Measurements from ENCODE around the gene IMPDH2.
"Not testable (repeated sequence)": the region's sequence is repeated elsewhere in the genome, so short reads cannot be mapped to it uniquely, and the experiment has no call there.

IMPDH2 gene

DNA sequence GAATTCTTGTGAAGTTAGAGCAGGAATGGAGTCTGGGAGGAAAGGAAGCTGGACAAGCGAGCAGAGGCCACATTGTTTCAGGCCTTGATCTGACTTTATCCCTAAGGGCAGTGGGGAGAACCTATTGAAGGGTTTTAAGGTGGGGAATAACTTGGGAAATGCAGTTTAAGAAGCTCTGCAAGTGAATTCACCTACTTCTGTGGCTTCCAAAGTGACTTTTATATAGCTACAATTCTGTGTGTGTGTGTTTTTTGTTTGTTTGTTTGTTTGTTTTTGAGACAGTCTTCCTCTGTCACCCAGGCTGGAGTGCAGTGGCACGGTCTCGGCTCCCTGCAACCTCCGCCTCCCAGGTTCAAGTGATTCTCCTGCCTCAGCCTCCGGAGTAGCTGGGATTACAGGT lies 20.6 kb downstream of the IMPDH2 start:
- H3K4me3 ChIP-seq (ENCODE audit: low read length): peak overlapping the region; percentile 85; the same call in 1 of the 2 replicates
- DNase-seq (ENCODE audit: low read depth, low spot score): not testable (repeated sequence)

DNA sequence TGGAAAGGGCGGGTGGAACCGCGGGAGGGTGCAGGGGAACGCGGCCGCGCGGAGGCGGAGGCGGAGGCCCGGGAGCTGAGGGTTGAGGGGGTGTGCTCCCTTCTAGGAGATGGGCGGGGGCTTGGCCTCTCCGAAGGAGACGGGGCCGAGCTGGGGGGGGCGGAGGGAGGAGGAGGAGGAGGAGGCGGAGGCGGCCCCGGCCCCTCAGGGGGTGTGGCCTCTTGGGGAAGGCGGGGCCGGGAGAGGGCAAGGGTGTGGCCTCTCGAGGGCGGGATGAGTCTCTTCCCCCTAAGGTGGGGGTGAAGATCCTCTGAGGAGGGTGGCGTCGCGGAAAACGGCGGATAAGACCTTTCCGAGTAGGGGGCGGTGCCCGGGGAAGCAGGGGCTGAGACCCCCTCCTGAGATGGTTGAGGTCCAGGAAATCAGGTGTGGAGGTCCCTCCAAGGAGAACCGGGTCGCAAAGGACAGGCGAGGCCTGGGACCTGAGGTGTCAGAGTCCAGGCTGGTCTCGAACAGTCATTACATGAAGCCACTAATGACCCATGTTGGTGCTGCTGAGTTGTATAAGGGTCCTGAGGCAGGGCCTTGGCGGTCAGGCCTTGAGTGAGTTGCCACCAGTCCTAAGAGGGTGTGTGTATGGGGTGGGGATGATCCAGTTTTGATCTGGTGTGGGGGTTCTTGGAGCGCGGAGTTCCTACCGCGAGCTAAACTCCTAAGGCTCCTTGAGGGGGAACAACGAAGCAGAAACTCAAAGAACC lies 21.2 kb downstream of the IMPDH2 start:
- DNase-seq (ENCODE audit: low read depth, low spot score): peak; percentile 76
- peak overlapping the region; percentile 85 for H3K4me3 ChIP-seq (ENCODE audit: low read length)

DNA sequence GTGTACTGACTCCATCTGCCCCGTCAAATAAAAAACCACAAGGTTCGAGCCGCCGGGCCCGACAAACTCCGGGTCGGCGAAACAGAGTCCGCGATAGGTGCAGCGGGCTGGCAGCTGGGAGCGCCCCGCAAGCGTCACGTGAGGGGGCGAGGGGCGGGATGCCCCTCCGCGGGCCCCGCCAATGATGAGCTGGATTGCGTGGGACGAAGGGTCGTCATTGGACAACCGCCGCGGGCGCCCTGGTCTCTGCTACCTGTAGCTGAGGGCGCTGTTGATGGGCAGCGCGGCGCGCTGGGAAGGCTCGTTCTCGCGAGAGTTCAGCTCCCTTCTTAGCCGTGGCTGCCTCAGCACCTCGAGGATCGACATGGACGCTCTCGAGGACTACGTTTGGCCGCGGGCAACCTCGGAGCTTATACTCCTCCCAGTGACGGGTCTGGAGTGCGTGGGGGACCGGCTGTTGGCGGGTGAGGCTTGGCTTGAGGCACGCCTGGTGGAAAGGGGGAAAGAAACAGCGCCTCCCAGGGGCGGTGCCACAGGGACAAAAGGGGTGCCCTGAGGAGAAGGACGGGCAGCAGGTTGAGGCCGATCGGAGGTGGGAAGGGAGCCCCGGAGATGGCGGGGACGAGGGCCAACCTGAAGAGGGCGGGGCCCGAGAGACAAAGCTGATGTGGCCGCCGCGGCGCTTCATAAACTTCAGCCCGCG lies 22.0 kb downstream of the IMPDH2 start, which contains the start of gene WDR6:
Gene WDR6 (plus strand): TSS at position 324 of the 703 bp plus-strand sequence. CDS start 41 bp downstream, at position 365.
- peak; percentile 97 for DNase-seq (ENCODE audit: low read depth, low spot score)
- peak within 1 kb of the TSS; percentile 85 for H3K4me3 ChIP-seq (ENCODE audit: low read length)

DNA sequence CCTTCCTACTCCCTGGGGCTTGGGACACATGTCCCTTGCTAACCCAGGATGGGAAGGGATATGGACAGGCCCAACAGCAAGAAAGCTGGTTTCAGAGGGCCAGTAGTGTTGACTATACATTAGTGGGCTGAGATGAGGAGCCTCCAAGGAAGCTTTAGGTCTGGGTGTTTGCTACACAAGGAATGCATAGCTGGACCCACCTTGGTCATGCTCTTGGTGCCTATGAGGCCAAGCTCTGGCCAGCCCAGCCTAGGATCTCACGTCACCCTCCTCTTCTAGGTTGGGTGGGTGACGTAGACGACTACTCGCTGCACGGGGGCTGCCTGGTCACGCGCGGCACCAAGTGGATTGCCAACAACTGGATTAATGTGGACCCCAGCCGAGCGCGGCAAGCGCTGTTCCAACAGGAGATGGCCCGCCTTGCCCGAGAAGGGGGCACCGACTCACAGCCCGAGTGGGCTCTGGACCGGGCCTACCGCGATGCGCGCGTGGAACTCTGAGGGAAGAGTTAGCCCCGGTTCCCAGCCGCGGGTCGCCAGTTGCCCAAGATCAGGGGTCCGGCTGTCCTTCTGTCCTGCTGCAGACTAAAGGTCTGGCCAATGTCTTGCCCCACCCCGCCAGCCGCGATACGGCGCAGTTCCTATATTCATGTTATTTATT lies 22.7 kb downstream of the IMPDH2 start:
- H3K4me3 ChIP-seq (ENCODE audit: low read length): peak overlapping the region; percentile 85
- no peak for DNase-seq (ENCODE audit: low read depth, low spot score)

DNA sequence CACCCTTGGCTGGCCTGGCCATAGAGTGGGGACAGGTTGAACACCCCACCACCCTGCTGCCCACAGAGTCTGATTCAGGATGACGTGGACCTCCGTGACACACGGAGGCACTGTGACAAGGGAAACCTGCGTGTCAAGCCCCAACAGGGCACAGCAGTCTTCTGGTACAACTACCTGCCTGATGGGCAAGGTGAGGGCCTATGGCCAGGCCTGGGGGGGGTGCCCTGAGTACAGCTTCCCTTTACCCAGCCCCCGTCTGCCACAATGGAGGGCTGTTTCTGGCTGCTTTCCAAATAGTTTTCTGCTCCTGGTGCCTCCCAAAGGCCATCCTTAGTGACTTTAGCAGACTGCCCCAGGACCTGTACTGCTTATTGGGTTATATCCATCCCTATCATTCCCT lies 23.2 kb downstream of the IMPDH2 start:
- peak overlapping the region; percentile 85 for H3K4me3 ChIP-seq (ENCODE audit: low read length)
- DNase-seq (ENCODE audit: low read depth, low spot score): no peak

DNA sequence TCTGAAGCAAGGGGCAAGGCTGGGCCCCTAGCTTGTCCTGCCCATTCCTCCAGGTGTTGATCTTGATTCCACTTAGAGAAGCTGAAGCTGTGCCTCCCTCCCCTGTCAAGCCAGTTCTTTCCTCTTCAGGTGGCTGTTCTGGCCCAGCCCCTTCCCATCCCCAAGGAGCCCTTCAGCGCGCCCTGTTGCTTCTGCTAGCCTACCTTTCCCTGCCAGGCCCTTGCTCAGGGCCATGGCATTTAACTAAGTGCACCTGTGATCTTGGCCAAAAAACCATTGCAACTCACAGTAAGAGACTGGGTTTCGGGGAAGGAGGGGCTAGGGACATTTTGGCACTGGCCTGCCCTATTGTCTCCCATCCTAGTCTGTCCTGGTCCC lies 23.9 kb downstream of the IMPDH2 start:
- no peak for DNase-seq (ENCODE audit: low read depth, low spot score)
- H3K4me3 ChIP-seq (ENCODE audit: low read length): no peak overlapping the region

DNA sequence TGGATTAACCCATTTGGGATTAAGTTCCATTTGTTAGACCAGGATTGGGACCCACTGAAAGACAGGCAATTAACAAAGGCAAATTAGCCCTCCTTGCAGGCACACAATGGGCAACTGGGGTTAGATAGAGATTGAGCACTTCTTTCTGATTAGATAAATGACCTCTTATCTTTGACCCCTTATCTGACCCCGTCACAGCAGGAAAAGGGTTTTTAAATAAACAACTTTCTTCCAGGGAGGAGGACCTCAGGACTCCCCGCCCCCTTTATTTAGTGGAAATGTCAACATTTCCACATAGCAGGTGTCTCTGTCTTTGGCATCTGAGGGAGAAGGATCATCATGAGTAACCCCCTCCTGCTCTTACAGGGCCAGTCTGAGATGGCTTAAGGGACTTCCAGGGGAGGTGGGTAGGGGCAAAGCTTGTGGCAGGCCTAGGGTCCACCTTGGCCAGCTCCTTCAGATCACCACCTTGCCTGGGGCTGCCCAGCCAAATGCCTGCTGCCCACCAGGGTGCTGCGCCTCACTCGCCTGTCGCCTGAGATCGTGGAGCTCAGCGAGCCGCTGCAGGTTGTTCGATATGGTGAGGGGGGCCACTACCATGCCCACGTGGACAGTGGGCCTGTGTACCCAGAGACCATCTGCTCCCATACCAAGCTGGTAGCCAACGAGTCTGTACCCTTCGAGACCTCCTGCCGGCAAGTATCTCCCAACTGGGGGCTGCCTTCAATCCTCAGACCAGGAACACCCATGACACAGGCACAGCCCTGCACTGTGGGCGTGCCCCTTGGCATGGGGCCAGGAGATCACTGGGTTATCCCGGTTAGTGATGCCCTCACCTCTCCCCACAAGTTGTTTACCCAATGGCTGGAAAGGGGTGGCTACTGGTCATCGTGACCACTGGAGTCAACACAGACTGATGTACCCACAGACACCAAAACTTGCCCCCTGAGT lies 24.6 kb downstream of the IMPDH2 start:
- no peak overlapping the region for H3K4me3 ChIP-seq (ENCODE audit: low read length)
- no peak for DNase-seq (ENCODE audit: low read depth, low spot score)

DNA sequence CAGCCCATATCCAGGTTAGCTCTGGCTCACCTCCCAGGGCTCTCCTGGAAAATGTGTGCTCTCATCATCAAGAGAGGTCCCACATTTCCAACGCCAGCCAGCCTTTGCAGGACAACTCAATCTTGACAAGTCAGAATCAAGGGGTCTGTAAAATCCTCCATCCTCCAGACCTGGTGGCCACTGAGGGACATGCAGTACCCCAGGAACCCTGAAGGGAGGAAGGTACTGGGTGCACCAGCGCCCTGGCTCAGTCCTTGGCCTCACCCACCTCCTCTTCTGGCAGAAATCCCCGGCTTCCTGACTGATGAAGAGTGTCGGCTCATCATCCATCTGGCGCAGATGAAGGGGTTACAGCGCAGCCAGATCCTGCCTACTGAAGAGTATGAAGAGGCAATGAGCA lies 28.0 kb downstream of the IMPDH2 start:
- DNase-seq (ENCODE audit: low read depth, low spot score): no peak

DNA sequence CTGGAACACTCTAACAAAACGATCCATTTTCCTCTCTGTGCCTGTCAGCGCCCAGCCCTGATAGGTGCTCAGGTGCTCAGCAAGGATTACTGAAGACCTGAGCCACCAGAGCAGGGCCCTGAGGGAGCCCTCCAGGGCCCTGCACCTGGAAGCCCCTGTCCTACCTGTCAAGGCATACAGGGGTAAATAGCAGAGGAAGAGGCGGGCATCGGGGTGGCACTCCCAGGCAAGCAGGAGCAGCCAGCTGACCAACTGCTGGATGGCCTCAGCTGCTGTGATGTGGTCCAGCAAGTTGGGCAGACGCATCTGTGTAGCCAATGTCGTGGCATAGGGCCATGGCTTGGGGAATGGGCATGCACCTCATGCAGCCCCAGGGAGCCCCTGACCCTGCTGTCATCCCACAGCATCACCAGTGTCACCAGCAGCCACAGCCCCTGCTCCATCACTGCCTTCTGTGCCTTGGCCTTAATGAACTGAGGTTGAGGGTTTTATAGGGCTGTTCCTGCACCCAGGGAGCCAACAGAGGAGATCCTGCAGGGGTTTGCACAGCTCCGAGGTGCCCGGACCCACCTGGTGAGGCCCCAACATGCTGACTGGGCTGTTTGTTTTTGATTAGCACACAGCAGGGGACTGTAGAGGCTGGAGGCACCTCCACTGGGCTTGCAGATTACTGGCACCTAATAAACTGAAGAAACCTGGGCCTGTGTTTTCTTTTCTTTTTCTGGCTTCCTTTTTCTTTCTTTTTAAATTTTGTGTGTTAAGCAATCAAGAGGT lies 29.9 kb downstream of the IMPDH2 start:
- no peak for DNase-seq (ENCODE audit: low read depth, low spot score)
- no peak overlapping the region for H3K4me3 ChIP-seq (ENCODE audit: low read length)

More for the DNA sequence above, 28.0 kb downstream of the IMPDH2 start:
- H3K4me3 ChIP-seq (ENCODE audit: low read length): no peak overlapping the region

DNA sequence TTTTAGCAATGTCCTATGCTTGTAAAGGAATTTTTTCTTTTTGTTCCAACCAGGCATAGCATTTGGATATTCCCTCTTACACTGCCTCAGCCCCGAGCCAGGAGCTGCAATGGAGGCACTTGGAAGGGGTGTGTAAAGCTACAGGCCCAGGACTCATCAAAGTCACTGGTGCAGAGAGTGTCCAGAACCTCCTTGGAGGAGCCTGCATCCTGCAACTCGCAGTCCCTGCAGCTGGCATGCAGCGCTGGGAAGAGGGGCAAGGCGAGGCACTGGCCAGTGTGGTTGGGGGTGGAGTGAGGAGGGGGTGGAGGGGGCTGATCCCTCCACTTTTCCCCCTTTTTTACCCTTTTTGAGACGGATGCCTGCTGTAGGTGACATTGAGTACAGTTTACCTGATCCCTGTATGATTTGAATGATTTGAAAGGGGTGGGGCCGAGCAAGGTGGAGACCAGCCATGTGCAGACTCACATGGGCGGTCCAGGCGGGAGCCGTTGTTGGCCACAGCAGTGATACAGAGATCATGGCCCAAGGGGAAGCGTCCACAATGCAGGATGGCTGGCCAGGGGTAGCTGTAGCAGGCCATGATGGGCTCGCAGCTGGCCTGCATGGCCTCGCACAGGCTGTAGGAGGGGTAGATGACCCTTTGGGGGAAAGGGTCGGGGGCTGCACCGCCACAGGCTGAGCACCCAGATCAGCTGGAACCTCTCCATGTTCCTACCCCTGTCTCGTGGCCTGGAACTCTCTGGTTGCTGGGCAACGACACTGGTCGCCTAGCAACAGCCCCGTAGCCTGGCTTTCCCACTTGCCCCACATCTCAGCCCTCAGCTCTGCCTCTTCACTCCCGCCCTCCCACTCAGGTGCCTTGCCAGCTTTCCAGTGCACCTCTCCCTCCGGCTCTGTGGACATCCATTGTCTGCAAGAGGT lies 31.2 kb downstream of the IMPDH2 start:
- no peak overlapping the region for H3K4me3 ChIP-seq (ENCODE audit: low read length)
- no peak for DNase-seq (ENCODE audit: low read depth, low spot score)

DNA sequence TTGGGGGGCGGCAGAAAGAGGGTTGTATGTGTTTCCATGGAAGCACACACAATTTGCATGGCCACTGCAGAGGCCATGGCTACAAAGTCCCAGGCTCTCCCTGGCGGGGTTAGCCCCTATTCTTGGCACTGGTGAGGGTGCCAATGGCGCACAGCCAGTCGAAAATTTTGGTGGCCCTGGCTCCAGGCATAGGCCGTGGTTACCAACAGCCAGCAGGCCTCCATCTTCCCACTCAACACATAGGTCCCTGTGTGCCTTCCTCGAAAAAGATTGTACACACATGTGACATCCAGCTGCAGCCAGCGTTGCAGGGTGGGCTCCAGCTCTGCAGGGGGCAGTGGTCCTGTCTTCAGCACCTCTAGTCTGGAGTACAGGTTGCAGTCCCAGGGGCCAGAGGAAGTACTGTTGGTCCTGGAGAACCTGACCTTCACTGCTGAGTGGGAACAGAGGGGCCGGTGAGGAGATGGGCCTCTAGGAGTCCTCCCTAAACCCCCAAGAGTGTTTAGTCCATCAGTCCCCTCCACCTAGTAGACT lies 32.0 kb downstream of the IMPDH2 start:
- DNase-seq (ENCODE audit: low read depth, low spot score): no peak
- H3K4me3 ChIP-seq (ENCODE audit: low read length): no peak overlapping the region

DNA sequence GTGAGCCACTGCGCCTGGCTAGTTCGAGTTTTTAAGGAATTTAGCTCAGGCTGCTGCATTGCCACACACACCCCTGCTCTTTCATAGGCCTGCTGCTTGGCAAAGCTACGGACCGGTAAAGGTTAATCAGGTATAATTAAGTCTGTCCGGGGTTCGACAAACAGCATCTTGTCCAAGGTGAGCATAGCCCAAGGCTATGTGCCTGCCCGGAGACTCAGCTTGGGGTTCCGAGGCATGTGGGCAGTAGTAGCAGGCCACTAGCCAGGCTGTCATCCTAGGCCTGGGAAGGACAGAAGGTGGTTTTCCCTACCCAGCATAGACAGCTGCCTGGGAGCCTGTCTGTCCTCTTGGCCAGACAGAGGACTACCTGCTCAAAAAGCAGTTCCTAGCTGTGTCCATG lies 32.6 kb downstream of the IMPDH2 start:
- no peak overlapping the region for H3K4me3 ChIP-seq (ENCODE audit: low read length)
- no peak for DNase-seq (ENCODE audit: low read depth, low spot score)

DNA sequence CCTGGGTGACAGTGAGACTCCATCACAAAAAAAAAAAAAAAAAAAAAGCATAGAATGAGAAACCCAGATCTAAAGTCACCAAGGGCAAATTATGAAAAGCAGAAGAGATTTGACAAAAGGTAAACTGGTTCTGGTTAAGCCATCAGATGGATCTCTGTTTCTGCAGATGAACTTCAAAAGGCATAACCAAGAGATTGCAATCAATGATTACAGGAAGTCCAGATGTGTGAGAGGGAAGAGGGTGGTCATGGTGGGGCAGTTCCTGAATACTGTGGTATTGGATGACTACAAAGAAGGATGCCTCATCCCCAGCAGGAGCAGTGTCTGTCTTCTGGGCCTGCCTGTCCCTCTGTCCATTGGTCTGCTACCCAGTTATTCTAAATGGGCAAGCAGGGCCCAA lies 35.4 kb downstream of the IMPDH2 start:
- DNase-seq (ENCODE audit: low read depth, low spot score): no peak
- H3K4me3 ChIP-seq (ENCODE audit: low read length): no peak overlapping the region

DNA sequence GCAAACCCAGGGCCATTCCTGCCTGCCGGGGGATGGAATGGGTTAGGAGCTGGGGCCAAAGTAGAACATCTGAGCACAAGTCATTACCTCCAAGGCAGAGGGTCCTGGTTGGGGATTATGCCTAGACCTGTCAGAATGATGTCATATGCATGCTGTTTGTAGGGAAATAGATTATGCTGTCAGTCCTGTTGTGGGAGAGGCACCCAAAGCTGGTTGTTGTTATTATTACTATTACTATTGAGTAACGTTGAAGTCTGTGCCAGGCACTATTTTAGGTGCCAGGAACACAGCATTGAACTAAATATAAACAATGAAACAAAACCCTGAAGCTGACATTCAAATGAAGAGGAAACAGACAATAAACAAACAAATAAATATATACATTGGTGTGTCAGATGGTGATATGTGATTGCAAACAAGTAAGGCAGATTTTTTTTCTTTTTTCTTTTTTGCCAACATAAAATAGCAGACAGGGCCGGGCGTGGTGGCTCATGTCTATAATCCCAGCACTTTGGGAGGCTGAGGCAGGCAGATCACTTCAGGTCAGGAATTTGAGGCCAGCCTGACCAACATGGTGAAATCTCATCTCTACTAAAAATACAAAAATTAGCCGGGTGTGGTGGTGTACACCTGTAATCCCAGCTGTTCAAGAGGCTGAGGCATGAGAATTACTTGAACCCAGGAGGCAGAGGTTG lies 37.2 kb downstream of the IMPDH2 start:
- DNase-seq (ENCODE audit: low read depth, low spot score): no peak
- no peak overlapping the region for H3K4me3 ChIP-seq (ENCODE audit: low read length)

DNA sequence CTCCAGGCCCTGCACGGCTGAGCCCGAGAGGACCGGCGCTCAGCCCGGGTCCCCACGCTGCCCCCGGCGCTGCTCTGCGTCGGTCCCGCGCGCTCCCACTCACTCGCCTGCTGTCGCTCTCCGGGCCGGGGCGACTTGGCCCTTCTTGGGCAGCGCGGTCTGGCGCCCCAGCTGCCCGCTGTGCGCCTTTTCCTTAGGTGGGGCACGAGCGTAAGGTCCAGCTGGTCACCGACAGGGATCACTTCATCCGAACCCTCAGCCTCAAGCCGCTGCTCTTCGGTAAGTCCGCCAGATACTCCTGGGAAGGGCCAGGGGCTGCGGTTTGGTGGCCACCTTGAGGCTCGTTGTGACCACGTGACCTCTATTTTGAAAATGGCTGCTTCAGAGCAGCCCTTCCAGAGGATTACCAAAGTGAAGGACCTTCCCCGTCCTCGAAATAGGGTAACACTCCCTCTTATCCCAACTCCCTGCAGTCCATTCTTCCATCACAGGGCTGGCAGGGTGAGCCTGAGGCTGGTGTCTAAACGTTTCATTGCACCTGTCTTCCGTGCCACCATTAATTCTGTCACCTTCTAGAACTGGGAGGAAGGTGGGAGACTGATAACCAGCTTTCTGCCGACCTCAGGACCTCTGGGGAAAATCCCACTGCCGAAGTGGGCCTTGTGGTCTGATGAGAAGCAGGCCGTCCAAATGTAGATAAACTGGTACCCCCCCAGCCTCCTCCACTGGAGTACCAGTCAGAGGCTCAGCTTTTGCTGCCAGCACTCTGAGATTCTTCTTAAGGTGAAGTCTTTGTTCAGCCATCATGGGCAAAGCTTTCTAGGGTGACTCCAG lies 38.3 kb downstream of the IMPDH2 start:
- no peak for DNase-seq (ENCODE audit: low read depth, low spot score)
- H3K4me3 ChIP-seq (ENCODE audit: low read length): no peak overlapping the region
